Endothelial cell of umbilical vein (primary cell): ENCODE measurements around the gene DTX3L. TPM values are rescaled to one million over a fixed set of nuclear protein-coding genes. Genes with fewer than 3 reads are reported as not detected.

ENCODE experiments used
- BruUV-seq: library from RNA; stranded (reverse); fragments of 400-500 nt; replicated peaks from 2 replicates; lab custom pipeline; 2021; lab: Mats Ljungman, UMichigan
- CTCF ChIA-PET: fragments of 300-600, 350-600 bp; sonication (Branson Sonifier 250); formaldehyde crosslinking; loops from one replicate; lab custom pipeline; 2021; ENCODE audit warnings: antibody characterized with exemption, inconsistent platforms; lab: Charles Lee
- POLR2A ChIA-PET: fragments of 300-600, 350-600 bp; sonication (Branson Sonifier 250); formaldehyde crosslinking; loops from one replicate; lab custom pipeline; 2021; ENCODE audit warnings: antibody characterized with exemption, inconsistent platforms; lab: Charles Lee
- DNase-seq: peaks from one replicate; pipeline ENCODE4 v3.0.0-alpha.2; 2011; ENCODE audit warnings: low read depth, low spot score
- FAIRE-seq: peaks from 2 replicates; lab custom pipeline; 2011; peaks lifted over from hg19 to GRCh38; lab: Jason Lieb, UNC
- H2AFZ ChIP-seq: 2 replicates; pipeline ENCODE4 v1.6.0; 2012; ENCODE audit warnings: low read depth, low read length, control low read depth, inconsistent platforms
- H3K27ac ChIP-seq: 2 replicates; pipeline ENCODE4 v1.5.1; 2011; ENCODE audit warnings: low read depth, mild to moderate bottlenecking, control low read depth, low read length, moderate library complexity; ENCODE audit not compliant: insufficient read depth
- H3K27me3 ChIP-seq, 2 experiments: 2 replicates each; pipeline versions ENCODE4 v1.6.0 to v1.6.1; 2011; ENCODE audit warnings: low read length in 2 of 2, mixed read lengths in 1 of 2; ENCODE audit not compliant: control insufficient read depth in 2 of 2, insufficient read depth in 2 of 2
- H3K36me3 ChIP-seq, 2 experiments: 2 replicates in 1 of 2; 3 replicates in 1 of 2; pipeline ENCODE4 v1.5.1; 2011; ENCODE audit warnings: low read length in 2 of 2, mild to moderate bottlenecking in 1 of 2, moderate library complexity in 1 of 2; ENCODE audit not compliant: control insufficient read depth in 2 of 2, insufficient read depth in 2 of 2; ENCODE audit errors: extremely low read depth in 1 of 2
- H3K4me1 ChIP-seq: 3 replicates; pipeline ENCODE4 v1.5.1; 2011; ENCODE audit warnings: mild to moderate bottlenecking, low read length; ENCODE audit not compliant: control insufficient read depth, insufficient read depth; ENCODE audit errors: extremely low read depth
- H3K4me2 ChIP-seq: 2 replicates; pipeline ENCODE4 v1.6.1; 2011; ENCODE audit warnings: low read length, control low read depth, mixed read lengths; ENCODE audit not compliant: insufficient read depth
- H3K4me3 ChIP-seq, 3 experiments: fragments of 200-600 bp in 1 of 3; sonication (generic), shearing (Covaris generic) in 1 of 3; replicated peaks in 1 of 3; 2 replicates each; pipeline ENCODE4 v1.5.1; 2011 to 2016; ENCODE audit warnings: control low read depth in 3 of 3, low read length in 3 of 3, mild to moderate bottlenecking in 2 of 3, inconsistent platforms in 1 of 3, low read depth in 1 of 3, moderate library complexity in 1 of 3; ENCODE audit not compliant: insufficient read depth in 1 of 3
- H3K79me2 ChIP-seq: 2 replicates; pipeline ENCODE4 v1.6.0; 2012; ENCODE audit warnings: low read length, inconsistent platforms; ENCODE audit not compliant: control insufficient read depth, insufficient read depth
- H3K9ac ChIP-seq: replicated peaks from 2 replicates; pipeline ENCODE3; 2011; ENCODE audit warnings: low read length, control low read depth; ENCODE audit not compliant: insufficient read depth; ENCODE audit errors: extremely low read depth
- H3K9me1 ChIP-seq: replicated peaks from 3 replicates; pipeline ENCODE4 v1.6.0; 2011; ENCODE audit warnings: mild to moderate bottlenecking, low read length; ENCODE audit not compliant: control insufficient read depth, insufficient read depth; ENCODE audit errors: extremely low read depth
- H3K9me3 ChIP-seq: replicated peaks from 2 replicates; pipeline ENCODE4 v1.5.1; 2012; ENCODE audit warnings: low read length, inconsistent platforms; ENCODE audit not compliant: control insufficient read depth, insufficient read depth
- H4K20me1 ChIP-seq: replicated peaks from 2 replicates; pipeline ENCODE3; 2011; ENCODE audit warnings: mild to moderate bottlenecking, low read length; ENCODE audit not compliant: control insufficient read depth, insufficient read depth; ENCODE audit errors: extremely low read depth
- CTCF ChIP-seq, 2 donors: IDR thresholded peaks; 1 replicate in 1 of 2; 2 replicates in 1 of 2; pipeline ENCODE4 v1.5.1; 2011; ENCODE audit warnings: low read length in 2 of 2, mild to moderate bottlenecking in 2 of 2, moderate library complexity in 2 of 2, control low read depth in 1 of 2, inconsistent platforms in 1 of 2, low read depth in 1 of 2; ENCODE audit not compliant: insufficient read depth in 1 of 2; ENCODE audit errors: extremely low read depth in 1 of 2
- EZH2 ChIP-seq: IDR thresholded peaks from 2 replicates; pipeline ENCODE4 v1.6.1; 2012; ENCODE audit warnings: borderline replicate concordance, low read depth, mild to moderate bottlenecking, moderate library complexity, low read length, inconsistent platforms; ENCODE audit not compliant: severe bottlenecking
- FOS ChIP-seq: IDR thresholded peaks from 2 replicates; pipeline ENCODE4 v1.6.1; 2011; ENCODE audit warnings: mild to moderate bottlenecking, low read length, moderate library complexity, borderline replicate concordance; ENCODE audit not compliant: insufficient read depth
- GATA2 ChIP-seq: IDR thresholded peaks from 2 replicates; pipeline ENCODE4 v1.7.0; 2011; ENCODE audit warnings: low read depth, mild to moderate bottlenecking, moderate library complexity, mixed read lengths, low read length; ENCODE audit not compliant: insufficient read length, insufficient read depth
- JUN ChIP-seq: IDR thresholded peaks from 2 replicates; pipeline ENCODE4 v1.6.1; 2011; ENCODE audit warnings: borderline replicate concordance, low read depth; ENCODE audit not compliant: insufficient read length, insufficient read depth
- MAX ChIP-seq: IDR thresholded peaks from 2 replicates; pipeline ENCODE4 v1.6.1; 2011; ENCODE audit not compliant: insufficient read depth, insufficient read length
- MYC ChIP-seq: IDR thresholded peaks from one replicate; pipeline ENCODE4 v1.6.1; 2011; ENCODE audit warnings: mild to moderate bottlenecking, low read depth, low read length
- POLR2A ChIP-seq: IDR thresholded peaks from 2 replicates; pipeline ENCODE4 v1.6.1; 2012; ENCODE audit warnings: low read depth, mild to moderate bottlenecking, control low read depth, low read length
- POLR2AphosphoS5 ChIP-seq: IDR thresholded peaks from 2 replicates; pipeline ENCODE4 v1.6.1; 2012; ENCODE audit warnings: low read depth, mild to moderate bottlenecking, control low read depth, low read length, moderate library complexity; ENCODE audit not compliant: insufficient read depth
- dilution Hi-C: fragments of 300-500 bp; cut with MboI; formaldehyde crosslinking; loops from one replicate; pipeline ENCODE4 v1.15.0; 2019; ENCODE audit warnings: low sequenced_read_pairs; ENCODE audit not compliant: extremely low pct_ligation_motif_present
- intact Hi-C: fragments of 100-400 bp; cut with micrococcal nuclease; formaldehyde crosslinking; loops from one replicate; pipeline ENCODE4 v1.10.0; 2022
- polyA plus RNA-seq, 4 experiments: library from polyadenylated mRNA; depleted of rRNA in 3 of 4; stranded (reverse) in 3 of 4; unstranded in 1 of 4; fragments of >200 nt; gene quantifications; 2 replicates each; pipeline versions ENCODE4 v1.2.1 to v1.2.3, GENCODE V29; 2011 to 2012; ENCODE audit warnings: missing spikeins in 1 of 4
- total RNA-seq: library from RNA; stranded (reverse); gene quantifications from 2 replicates; pipeline ENCODE4 v1.2.3, GENCODE V29; 2021

The DTX3L gene
- total and polyA plus RNA-seq, 2 donors (not counting 3 experiments of a cell fraction or from before 2014, with no cell fraction given) = 3.2 to 20.5 TPM

GRCh38 chr3:122536632-122537001, 27.5 kb upstream of the DTX3L start:
- FAIRE-seq = peak; percentile 12
- no peaks in the 10 kb centered on the region for H3K9me1 ChIP-seq
- CTCF ChIA-PET = no interaction called here
- no peak overlapping the region for H3K4me2 ChIP-seq
- no peak for DNase-seq
- no peaks in the 10 kb centered on the region for H3K9me3 ChIP-seq
- no peak overlapping the region for H2AFZ ChIP-seq
- peaks cover 4 to 5% of the 10 kb centered on the region in 2 experiments for H3K36me3 ChIP-seq
- no peaks in the 10 kb centered on the region for H3K79me2 ChIP-seq
- no peak overlapping the region for H3K27ac ChIP-seq
- no peaks in the 10 kb centered on the region for H4K20me1 ChIP-seq
- H3K9ac ChIP-seq = no peak overlapping the region
- dilution Hi-C loops = no loop called here
- POLR2A ChIA-PET = no interaction called here
- no TSS peak for BruUV-seq
- no peak overlapping the region for H3K4me3 ChIP-seq
- TF ChIP-seq CTCF (IDR thresholded peaks at IDR 0.05; ENCODE audit: extremely low read depth in 1 of 2, insufficient read depth in 1 of 2, low read depth in 1 of 2, low read length in 2 of 2) = no peak
- no peak for TF ChIP-seq GATA2
- TF ChIP-seq MAX = no peak
- TF ChIP-seq EZH2 = no peak
- no peaks in the 10 kb centered on the region for H3K4me1 ChIP-seq
- no peaks in the 10 kb centered on the region for H3K27me3 ChIP-seq
- intact Hi-C loops = no loop called here

GRCh38 chr3:122538956-122539490, 25.1 kb upstream of the DTX3L start:
- H3K79me2 ChIP-seq = no peaks in the 10 kb centered on the region
- FAIRE-seq = no peak
- no peaks in the 10 kb centered on the region for H3K9me3 ChIP-seq
- H3K4me1 ChIP-seq = no peaks in the 10 kb centered on the region
- no peaks in the 10 kb centered on the region for H3K9me1 ChIP-seq
- H3K27ac ChIP-seq = no peak overlapping the region
- intact Hi-C loops (no loop called here), dilution Hi-C loops (no loop called here)
- no TSS peak for BruUV-seq
- peaks cover 1 to 4% of the 10 kb centered on the region in 2 experiments for H3K36me3 ChIP-seq
- H3K4me3 ChIP-seq = no peak overlapping the region
- POLR2A ChIA-PET = no interaction called here
- no peaks in the 10 kb centered on the region for H4K20me1 ChIP-seq
- no peak for DNase-seq
- no peaks in the 10 kb centered on the region for H3K27me3 ChIP-seq
- TF ChIP-seq GATA2 (no peak), MYC (no peak), FOS (no peak), POLR2A (no peak), JUN (no peak), MAX (no peak), POLR2AphosphoS5 (no peak), CTCF (IDR thresholded peaks at IDR 0.05; ENCODE audit: extremely low read depth in 1 of 2, insufficient read depth in 1 of 2, low read depth in 1 of 2, low read length in 2 of 2) (no peak), EZH2 (no peak)
- CTCF ChIA-PET = no interaction called here
- H2AFZ ChIP-seq = no peak overlapping the region
- H3K4me2 ChIP-seq = no peak overlapping the region
- H3K9ac ChIP-seq = no peak overlapping the region
